ENCODE data around the gene PLCB2.

The PLCB2 gene

DNA sequence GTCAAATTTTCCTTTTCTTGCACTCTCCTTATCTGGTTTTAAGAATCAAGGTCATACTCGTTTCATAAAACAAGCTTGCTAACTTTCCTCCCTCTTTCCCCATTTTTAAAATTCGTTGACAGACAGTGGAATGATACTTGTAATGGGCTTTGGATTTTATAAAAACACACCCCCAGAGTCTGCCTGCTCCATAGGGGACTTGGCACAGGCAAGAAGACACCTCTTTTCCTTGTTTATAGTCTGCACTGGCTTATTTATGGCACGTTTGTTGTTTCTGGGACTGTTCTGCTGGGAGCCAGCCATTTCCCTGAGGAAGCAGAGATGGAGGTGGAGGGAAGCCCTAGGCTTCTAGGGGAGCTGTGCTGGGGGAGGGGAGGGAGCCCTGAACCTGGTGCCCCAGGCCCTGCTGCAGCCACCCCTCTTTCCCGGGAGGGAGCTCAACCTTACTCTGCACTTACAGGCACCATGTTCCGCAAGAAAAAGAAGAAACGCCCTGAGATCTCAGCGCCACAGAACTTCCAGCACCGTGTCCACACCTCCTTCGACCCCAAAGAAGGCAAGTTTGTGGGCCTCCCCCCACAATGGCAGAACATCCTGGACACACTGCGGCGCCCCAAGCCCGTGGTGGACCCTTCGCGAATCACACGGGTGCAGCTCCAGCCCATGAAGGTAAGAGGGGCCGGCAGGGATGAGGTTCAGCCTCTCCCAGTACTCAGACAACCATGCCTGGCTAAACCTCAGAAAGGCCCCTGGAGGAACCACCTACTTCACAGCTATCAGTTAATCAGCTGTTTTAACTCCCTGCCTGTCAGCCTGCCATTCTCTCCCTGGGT lies 43.2 kb downstream of the PLCB2 start:
- Histone ChIP-seq H3K27me3 (ENCODE audit: insufficient read depth, poor library complexity, severe bottlenecking) (no peaks in the 10 kb centered on the region), H3K27ac (replicated peaks) (no peak overlapping the region), H3K4me3 (replicated peaks; ENCODE audit: insufficient read depth, low read length) (no peak overlapping the region)
- DNase-seq (ENCODE audit: low read depth in 1 of 2, low spot score in 1 of 2) = no peak
- TF ChIP-seq, protein P1, sequence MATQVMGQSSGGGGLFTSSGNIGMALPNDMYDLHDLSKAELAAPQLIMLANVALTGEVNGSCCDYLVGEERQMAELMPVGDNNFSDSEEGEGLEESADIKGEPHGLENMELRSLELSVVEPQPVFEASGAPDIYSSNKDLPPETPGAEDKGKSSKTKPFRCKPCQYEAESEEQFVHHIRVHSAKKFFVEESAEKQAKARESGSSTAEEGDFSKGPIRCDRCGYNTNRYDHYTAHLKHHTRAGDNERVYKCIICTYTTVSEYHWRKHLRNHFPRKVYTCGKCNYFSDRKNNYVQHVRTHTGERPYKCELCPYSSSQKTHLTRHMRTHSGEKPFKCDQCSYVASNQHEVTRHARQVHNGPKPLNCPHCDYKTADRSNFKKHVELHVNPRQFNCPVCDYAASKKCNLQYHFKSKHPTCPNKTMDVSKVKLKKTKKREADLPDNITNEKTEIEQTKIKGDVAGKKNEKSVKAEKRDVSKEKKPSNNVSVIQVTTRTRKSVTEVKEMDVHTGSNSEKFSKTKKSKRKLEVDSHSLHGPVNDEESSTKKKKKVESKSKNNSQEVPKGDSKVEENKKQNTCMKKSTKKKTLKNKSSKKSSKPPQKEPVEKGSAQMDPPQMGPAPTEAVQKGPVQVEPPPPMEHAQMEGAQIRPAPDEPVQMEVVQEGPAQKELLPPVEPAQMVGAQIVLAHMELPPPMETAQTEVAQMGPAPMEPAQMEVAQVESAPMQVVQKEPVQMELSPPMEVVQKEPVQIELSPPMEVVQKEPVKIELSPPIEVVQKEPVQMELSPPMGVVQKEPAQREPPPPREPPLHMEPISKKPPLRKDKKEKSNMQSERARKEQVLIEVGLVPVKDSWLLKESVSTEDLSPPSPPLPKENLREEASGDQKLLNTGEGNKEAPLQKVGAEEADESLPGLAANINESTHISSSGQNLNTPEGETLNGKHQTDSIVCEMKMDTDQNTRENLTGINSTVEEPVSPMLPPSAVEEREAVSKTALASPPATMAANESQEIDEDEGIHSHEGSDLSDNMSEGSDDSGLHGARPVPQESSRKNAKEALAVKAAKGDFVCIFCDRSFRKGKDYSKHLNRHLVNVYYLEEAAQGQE (IDR thresholded peaks at IDR 0.05; ENCODE audit: insufficient replicate concordance, low read depth) = no peak
- TF ChIP-seq, protein P2, sequence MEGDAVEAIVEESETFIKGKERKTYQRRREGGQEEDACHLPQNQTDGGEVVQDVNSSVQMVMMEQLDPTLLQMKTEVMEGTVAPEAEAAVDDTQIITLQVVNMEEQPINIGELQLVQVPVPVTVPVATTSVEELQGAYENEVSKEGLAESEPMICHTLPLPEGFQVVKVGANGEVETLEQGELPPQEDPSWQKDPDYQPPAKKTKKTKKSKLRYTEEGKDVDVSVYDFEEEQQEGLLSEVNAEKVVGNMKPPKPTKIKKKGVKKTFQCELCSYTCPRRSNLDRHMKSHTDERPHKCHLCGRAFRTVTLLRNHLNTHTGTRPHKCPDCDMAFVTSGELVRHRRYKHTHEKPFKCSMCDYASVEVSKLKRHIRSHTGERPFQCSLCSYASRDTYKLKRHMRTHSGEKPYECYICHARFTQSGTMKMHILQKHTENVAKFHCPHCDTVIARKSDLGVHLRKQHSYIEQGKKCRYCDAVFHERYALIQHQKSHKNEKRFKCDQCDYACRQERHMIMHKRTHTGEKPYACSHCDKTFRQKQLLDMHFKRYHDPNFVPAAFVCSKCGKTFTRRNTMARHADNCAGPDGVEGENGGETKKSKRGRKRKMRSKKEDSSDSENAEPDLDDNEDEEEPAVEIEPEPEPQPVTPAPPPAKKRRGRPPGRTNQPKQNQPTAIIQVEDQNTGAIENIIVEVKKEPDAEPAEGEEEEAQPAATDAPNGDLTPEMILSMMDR (IDR thresholded peaks at IDR 0.05; ENCODE audit: insufficient read depth, low read length) = no peak
- TF ChIP-seq POLR2AphosphoS5 (IDR thresholded peaks at IDR 0.05; ENCODE audit: low read depth) = no peak

DNA sequence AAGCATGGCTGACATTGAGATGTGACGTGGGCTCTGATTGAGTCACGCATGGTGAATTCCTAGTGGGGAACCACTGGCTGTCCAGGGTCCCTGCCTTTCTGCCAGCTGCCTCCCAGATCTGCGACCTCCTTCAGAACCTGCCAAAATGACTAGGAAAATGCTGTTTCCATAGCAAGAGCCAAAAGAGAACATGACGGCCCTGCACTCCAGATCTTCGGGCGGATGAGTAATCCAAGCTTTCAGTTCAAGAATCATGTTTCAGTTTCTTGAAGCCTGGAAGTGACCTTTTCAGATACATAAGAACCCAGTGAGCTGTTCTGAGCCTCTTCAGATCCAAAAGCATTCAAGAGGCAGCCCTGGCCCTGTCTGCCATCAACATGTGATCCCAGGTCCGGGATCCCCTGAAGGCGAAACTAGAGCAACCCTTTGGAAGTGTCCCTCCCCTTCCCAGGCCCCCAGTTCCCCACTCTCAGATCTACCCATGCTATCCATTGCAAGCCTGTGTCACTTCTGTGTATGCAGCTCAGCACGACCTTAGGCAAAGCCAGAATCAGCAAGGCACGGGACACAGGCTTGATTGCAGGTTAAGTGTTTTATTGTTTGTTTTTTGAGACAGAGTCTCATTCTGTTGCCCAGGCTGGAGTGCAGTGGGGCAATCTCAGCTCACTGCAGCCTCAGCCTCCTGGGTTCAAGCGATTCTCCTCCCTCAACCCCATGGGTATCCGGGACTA lies 44.5 kb downstream of the PLCB2 start:
- no peak for DNase-seq (ENCODE audit: low read depth in 1 of 2, low spot score in 1 of 2)
- Histone ChIP-seq H3K27me3 (ENCODE audit: insufficient read depth, poor library complexity, severe bottlenecking) (no peaks in the 10 kb centered on the region), H3K4me3 (replicated peaks; ENCODE audit: insufficient read depth, low read length) (no peak overlapping the region), H3K27ac (replicated peaks) (no peak overlapping the region)
- TF ChIP-seq GABPA (IDR thresholded peaks at IDR 0.05; ENCODE audit: low read depth) (no peak), POLR2AphosphoS5 (IDR thresholded peaks at IDR 0.05; ENCODE audit: low read depth) (no peak), SPI1 (IDR thresholded peaks at IDR 0.05; ENCODE audit: borderline replicate concordance, low read depth) (no peak)
- TF ChIP-seq, protein P2 (IDR thresholded peaks at IDR 0.05; ENCODE audit: insufficient read depth, low read length) = no peak
- TF ChIP-seq, protein P1 (IDR thresholded peaks at IDR 0.05; ENCODE audit: insufficient replicate concordance, low read depth) = no peak

DNA sequence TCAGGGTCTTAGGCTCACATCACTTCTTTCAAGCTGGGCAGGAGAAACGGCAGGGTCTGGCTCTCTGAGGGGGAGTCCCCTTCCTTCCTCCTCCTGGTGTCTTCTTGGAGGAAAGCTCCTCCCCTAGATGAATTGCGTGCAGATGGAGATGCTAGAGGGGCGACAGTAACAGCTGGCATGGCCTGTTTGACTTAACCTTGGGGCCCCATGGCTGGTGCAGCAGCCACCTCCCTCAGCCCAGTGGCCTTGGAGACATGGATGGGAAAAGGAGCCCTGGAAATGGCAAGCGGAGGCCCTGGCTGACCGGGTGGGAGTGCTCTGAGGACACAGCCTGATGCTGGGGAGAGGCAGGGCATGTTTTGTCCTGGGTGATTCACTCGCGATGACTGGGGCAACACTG lies 48.7 kb downstream of the PLCB2 start:
- Histone ChIP-seq H3K4me3 (replicated peaks; ENCODE audit: insufficient read depth, low read length) (no peak overlapping the region), H3K27me3 (ENCODE audit: insufficient read depth, poor library complexity, severe bottlenecking) (no peaks in the 10 kb centered on the region), H3K27ac (replicated peaks) (no peak overlapping the region)
- TF ChIP-seq SPI1 (IDR thresholded peaks at IDR 0.05; ENCODE audit: borderline replicate concordance, low read depth) = no peak
- no peak for TF ChIP-seq POLR2AphosphoS5 (IDR thresholded peaks at IDR 0.05; ENCODE audit: low read depth)
- no peak for TF ChIP-seq GABPA (IDR thresholded peaks at IDR 0.05; ENCODE audit: low read depth)
- TF ChIP-seq, protein P1 (IDR thresholded peaks at IDR 0.05; ENCODE audit: insufficient replicate concordance, low read depth) = no peak
- DNase-seq (ENCODE audit: low read depth in 1 of 2, low spot score in 1 of 2) = no peak
